ENCODE data around the gene RALA.

- TF ChIP-seq EZH2 (IDR thresholded peaks at IDR 0.05; ENCODE audit: low read depth, unreplicated experiment) (no peak), ZNF114 (CRISPR knock-in tag; IDR thresholded peaks at IDR 0.05) (no peak), EZH2phosphoT487 (IDR thresholded peaks at IDR 0.05; ENCODE audit: unreplicated experiment) (no peak), ZNF331 (CRISPR knock-in tag; IDR thresholded peaks at IDR 0.05; ENCODE audit: low read depth) (no peak), CREB1 (CRISPR knock-in tag; IDR thresholded peaks at IDR 0.05; ENCODE audit: low read depth) (no peak)
- TF ChIP-seq, protein P1, sequence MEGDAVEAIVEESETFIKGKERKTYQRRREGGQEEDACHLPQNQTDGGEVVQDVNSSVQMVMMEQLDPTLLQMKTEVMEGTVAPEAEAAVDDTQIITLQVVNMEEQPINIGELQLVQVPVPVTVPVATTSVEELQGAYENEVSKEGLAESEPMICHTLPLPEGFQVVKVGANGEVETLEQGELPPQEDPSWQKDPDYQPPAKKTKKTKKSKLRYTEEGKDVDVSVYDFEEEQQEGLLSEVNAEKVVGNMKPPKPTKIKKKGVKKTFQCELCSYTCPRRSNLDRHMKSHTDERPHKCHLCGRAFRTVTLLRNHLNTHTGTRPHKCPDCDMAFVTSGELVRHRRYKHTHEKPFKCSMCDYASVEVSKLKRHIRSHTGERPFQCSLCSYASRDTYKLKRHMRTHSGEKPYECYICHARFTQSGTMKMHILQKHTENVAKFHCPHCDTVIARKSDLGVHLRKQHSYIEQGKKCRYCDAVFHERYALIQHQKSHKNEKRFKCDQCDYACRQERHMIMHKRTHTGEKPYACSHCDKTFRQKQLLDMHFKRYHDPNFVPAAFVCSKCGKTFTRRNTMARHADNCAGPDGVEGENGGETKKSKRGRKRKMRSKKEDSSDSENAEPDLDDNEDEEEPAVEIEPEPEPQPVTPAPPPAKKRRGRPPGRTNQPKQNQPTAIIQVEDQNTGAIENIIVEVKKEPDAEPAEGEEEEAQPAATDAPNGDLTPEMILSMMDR (conservative IDR thresholded peaks at IDR 0.05; ENCODE audit: low read depth in 2 of 2) = no peak
- TF ChIP-seq, protein P2, sequence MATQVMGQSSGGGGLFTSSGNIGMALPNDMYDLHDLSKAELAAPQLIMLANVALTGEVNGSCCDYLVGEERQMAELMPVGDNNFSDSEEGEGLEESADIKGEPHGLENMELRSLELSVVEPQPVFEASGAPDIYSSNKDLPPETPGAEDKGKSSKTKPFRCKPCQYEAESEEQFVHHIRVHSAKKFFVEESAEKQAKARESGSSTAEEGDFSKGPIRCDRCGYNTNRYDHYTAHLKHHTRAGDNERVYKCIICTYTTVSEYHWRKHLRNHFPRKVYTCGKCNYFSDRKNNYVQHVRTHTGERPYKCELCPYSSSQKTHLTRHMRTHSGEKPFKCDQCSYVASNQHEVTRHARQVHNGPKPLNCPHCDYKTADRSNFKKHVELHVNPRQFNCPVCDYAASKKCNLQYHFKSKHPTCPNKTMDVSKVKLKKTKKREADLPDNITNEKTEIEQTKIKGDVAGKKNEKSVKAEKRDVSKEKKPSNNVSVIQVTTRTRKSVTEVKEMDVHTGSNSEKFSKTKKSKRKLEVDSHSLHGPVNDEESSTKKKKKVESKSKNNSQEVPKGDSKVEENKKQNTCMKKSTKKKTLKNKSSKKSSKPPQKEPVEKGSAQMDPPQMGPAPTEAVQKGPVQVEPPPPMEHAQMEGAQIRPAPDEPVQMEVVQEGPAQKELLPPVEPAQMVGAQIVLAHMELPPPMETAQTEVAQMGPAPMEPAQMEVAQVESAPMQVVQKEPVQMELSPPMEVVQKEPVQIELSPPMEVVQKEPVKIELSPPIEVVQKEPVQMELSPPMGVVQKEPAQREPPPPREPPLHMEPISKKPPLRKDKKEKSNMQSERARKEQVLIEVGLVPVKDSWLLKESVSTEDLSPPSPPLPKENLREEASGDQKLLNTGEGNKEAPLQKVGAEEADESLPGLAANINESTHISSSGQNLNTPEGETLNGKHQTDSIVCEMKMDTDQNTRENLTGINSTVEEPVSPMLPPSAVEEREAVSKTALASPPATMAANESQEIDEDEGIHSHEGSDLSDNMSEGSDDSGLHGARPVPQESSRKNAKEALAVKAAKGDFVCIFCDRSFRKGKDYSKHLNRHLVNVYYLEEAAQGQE (IDR thresholded peaks at IDR 0.05; ENCODE audit: unreplicated experiment) = no peak
These were observed 33.0 kb downstream of the RALA start for GRCh38 chr7:39656415-39656814.

All from GM23338 (cell line).